HG03060 (cell line): Measurements from ENCODE around the gene RASGEF1B.

Experiments used
- ATAC-seq: cut with Tn5 transposase; IDR thresholded peaks from one replicate; pipeline ENCODE4 v1.9.1; 2021; ENCODE audit warnings: low read depth, moderate number of reproducible peaks; ENCODE audit not compliant: unreplicated experiment

The RASGEF1B gene

DNA sequence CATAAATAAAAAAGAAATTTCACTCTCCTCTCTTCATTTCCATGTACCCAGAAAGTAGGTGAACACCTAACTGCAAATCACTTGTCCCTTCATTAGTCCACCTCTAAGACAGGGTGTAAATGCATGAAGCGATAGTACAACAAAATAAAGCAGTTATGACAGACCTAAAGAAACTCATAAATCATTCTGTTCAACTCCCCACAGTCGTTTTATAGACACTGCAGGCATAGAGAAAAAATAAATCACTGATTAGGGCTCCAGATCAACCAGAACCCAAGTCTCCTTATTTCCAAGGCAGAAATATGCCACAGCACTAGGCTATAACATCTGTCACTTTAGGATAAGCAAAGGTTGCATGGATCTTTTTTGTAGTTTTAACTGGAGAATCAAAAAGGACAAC lies 3.0 kb downstream of the RASGEF1B start:
- ATAC-seq = no peak

DNA sequence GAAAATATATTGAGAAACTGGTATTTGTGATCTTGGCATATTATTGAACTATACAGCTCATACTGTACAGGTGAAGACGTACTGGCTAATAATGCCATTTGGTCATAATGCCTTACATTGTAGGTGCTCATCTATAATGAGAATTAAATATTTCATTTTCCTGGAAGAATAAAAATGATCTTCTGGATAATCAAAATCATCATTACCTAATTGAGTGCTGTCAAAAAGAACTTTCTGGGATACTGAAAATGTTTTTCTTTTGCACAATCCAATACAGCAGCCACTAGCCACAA lies 4.1 kb downstream of the RASGEF1B start:
- ATAC-seq = no peak

GRCh38 chr4:81466841-81467671 lies 4.7 kb downstream of the RASGEF1B start:
- ATAC-seq = no peak

GRCh38 chr4:81465406-81466340 lies 6.0 kb downstream of the RASGEF1B start:
- ATAC-seq = no peak

DNA sequence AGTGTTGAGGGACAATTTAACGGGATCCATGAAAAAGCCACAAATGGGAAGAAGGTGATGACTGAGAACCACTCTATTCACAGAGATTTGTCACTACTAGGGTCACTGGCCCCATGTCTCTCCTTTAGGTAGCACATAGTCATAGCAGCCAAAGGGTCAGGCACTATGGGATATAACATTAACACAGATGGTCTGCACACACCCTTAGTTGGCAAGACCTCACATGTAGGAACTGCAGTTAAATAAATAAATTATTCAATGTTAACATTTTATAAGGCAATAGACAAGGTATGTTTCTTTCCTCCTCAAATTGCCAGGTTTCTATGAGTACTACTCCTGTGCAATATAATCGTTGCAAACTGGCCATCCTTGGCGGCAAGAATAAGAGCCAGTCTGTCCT lies 10.9 kb downstream of the RASGEF1B start:
- no peak for ATAC-seq

DNA sequence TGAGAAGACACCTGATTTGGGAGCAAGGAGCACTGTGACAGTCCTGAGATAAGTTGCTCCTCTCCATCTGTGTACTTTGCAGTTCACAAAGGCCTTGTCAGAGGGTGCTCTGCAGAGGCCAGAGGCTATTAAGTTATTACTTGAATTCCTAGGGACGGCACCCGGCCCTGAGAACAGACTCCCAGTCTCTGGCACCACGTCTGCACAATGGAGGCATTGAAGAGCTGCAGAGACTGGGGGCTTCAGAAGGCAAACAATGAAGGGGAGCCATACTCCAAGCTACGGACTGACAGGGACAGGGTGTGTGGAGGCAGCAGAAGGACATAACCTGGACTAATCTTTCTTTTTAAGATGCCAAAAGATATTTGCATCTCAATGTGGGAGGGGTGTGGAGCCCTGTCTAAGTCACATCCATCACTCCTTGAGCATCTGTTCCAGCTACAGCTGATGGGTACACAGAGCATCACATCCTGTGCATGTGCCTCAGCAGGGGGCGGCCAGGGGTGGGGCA lies 11.5 kb downstream of the RASGEF1B start:
- no peak for ATAC-seq

DNA sequence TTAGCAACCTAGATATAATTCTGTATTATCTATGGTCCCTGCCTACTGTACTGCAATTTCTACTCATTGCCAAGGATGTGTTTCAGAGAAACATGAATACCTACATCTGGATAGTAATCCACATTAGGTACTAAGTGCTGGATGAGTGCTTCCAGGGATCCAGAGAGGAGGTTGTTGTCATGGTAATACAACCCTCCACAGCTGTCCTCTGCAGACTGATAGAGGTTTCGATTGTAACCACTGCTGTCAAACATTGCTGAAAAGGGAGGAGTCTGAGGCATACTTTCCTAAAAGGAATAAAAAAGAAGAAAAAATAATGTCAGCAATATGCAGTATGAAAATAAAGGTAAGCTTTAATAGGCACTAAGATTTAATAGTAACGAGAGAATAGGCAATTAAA lies 12.5 kb downstream of the RASGEF1B start:
- ATAC-seq = no peak

GRCh38 chr4:81457921-81458520 lies 13.7 kb downstream of the RASGEF1B start:
- ATAC-seq = no peak

DNA sequence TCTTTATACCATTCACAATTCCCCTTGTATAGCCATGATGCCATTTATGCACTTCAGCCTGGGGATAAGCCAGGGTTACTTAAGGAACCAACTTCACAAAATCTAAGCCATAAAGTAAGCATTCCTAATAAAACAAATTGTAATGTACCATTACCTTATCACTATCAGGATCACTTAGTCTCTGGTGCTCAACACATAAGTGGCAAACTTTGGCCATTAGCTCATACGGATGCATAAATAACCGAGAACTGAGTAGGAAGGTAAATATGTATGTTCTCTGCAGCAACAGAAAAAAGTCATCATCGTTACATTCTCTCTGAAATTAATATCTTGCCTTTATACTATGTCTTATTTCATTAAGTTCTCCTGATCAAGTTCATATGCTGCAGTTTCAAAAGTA lies 14.4 kb downstream of the RASGEF1B start:
- no peak for ATAC-seq

DNA sequence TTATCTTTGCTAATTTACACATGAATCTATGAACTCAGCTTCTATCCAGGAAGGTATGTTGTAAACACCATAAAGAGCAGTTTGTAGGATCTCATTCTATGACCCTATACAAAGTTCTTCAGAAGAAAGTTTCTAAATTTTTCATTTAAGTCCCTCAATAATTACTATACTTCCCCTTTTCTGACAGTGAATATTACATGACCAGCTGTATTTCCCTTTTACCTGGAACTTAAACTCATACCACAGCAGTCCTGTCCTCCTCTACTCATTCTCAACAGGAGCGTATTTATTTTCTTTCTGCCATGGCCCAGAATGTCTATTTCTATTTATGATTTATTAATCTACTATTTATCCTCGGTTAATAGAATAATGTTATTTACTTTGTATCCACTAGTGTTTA lies 15.8 kb downstream of the RASGEF1B start:
- no peak for ATAC-seq

- no peak for ATAC-seq
Observed at GRCh38 chr4:81454948-81455347, 16.8 kb downstream of the RASGEF1B start.

DNA sequence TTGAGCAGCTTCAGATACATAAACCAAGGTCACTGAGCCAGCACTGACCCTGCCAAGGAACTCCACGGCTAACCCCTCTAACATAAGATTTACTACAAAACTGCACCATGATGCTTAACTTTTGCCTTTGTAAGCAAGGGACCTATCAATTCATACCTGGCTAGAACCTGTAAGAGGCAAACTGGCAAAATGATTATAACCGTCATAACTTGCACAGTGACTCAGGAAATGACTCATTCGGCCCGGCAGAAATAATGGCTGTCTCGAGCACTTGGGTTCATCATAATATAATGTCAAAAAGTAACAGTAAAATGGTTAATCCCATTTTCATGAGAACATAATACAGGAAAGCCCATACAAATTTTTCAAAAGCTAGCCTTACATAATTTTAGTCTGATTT lies 17.2 kb downstream of the RASGEF1B start:
- no peak for ATAC-seq

DNA sequence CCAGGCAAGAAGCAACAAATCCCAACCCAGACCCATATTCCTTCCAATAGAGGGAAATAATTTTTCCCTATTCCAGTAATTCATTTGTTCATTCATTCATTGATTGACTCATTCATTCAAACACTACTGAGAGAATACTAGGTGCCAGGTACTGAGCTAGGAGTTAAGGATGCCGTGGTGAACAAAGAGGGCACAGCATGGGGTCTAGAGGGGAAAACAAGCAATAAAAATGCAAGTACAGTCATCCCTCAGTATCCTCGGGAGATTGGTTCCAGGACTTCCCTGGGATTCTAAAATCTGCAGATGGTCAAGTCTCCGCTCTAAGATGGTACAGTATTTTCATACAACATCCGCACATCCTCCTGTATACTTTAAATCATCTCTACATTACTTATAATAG lies 18.7 kb downstream of the RASGEF1B start:
- no peak for ATAC-seq

- no peak for ATAC-seq
Observed at GRCh38 chr4:81452452-81453006, 19.2 kb downstream of the RASGEF1B start.

DNA sequence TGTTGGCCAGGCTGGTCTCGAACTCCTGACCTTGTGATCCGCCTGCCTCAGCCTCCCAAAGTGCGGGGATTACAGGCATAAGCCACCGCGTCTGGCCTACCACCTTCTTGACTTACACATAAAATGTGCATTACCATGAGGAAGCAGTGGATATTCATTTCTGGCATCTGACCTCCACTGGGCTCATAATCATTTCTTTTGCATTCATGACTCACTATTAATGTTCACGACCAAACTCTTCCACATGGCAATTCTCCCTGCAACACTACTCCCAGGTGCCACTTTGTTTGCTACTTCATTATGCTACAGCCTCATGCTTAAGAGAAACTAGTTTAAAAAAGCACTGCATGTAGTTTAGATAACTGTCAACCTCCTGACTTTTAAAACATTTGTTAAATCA lies 22.7 kb downstream of the RASGEF1B start:
- no peak for ATAC-seq

GRCh38 chr4:81447566-81448229 lies 24.0 kb downstream of the RASGEF1B start:
- no peak for ATAC-seq

GRCh38 chr4:81446634-81447033 lies 25.1 kb downstream of the RASGEF1B start:
- no peak for ATAC-seq

DNA sequence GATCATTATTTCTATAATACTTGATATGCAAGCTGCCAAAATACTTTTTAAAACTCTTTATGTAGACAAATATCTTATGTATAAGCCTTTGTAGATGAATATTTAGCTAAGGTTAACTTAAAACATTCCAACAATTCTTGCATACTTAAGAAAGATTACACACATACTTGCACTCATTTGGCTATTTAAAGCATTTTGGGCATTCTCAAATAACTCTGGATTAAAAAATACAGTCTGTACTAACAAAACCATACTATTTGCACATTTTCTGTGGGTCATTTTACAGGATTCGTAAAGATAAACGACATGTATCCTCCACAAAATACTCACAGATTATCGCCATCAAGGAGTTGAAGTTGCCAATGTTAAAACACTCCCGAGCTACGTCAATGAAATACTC lies 26.5 kb downstream of the RASGEF1B start:
- no peak for ATAC-seq

- no peak for ATAC-seq
Observed at GRCh38 chr4:81442484-81443085, 29.1 kb downstream of the RASGEF1B start.

DNA sequence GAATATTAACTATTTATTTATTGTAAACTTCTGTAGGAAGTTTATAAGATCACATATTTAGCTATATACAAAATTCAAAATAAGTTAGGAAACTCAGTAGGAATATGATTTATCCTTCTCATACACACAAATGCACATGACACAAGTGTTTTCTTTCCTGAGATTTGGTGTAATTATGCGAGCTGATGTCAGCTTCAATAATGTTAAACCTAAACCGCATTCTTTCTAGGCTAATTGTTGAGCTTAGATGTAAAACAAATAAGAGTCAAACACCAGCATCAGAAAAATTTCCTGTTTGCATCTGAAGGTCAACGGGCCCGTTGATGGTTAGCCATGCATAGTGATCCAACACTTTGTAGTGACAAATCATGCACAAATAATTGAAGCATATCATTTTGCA lies 30.8 kb downstream of the RASGEF1B start:
- ATAC-seq = no peak
